ENCODE data around the gene DCN.

DNA sequence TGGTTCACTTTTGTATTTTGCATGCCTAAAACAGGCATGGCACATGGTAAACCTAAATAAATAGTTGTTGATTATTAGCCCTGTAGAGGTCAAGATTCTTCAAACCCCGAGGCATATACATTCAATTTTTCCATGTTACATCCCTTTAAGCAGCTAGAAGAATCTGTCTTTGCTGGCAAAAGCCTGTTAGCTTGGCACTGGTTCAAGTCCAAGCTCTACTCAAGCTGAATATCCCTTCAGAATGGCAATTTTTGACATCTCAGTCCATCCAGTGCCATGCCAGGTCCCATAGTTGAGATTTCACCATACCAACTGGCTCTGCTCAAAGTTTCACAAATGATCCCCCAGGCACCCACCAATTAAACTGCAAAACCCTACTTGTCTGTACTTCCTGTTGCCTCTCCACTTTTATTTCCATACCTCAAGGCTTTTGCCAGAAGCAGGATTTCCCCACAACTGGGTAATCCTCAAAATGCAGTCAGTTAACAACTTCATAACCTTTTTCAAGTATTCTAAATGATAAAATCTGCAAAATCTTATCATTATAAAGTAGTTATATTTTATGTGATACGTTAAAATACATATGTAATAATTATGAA lies 9.0 kb upstream of the DCN start:
- TF ChIP-seq, protein P1, sequence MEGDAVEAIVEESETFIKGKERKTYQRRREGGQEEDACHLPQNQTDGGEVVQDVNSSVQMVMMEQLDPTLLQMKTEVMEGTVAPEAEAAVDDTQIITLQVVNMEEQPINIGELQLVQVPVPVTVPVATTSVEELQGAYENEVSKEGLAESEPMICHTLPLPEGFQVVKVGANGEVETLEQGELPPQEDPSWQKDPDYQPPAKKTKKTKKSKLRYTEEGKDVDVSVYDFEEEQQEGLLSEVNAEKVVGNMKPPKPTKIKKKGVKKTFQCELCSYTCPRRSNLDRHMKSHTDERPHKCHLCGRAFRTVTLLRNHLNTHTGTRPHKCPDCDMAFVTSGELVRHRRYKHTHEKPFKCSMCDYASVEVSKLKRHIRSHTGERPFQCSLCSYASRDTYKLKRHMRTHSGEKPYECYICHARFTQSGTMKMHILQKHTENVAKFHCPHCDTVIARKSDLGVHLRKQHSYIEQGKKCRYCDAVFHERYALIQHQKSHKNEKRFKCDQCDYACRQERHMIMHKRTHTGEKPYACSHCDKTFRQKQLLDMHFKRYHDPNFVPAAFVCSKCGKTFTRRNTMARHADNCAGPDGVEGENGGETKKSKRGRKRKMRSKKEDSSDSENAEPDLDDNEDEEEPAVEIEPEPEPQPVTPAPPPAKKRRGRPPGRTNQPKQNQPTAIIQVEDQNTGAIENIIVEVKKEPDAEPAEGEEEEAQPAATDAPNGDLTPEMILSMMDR (IDR thresholded peaks at IDR 0.05), result no peak
- TF ChIP-seq POLR2A (IDR thresholded peaks at IDR 0.05), result no peak
- no peak for TF ChIP-seq POLR2AphosphoS5 (IDR thresholded peaks at IDR 0.05)
- no peak for TF ChIP-seq EP300 (IDR thresholded peaks at IDR 0.05)
